ENCODE data around the gene SH3PXD2A. TPM values are rescaled to one million over a fixed set of nuclear protein-coding genes. Genes with fewer than 3 reads are reported as not detected.

Gene SH3PXD2A
- total and polyA plus RNA-seq, 10 of the 15 experiments (the other 5 are each of a cell fraction or from before 2014, with no cell fraction given): 0.63 to 14.0 (median 4.4) TPM

- TF ChIP-seq ZBTB33 (IDR thresholded peaks at IDR 0.05) (no peak), SIX5 (IDR thresholded peaks at IDR 0.05; ENCODE audit: low read depth, low read length, severe bottlenecking) (no peak), NFYB (IDR thresholded peaks at IDR 0.05; ENCODE audit: insufficient read depth, low read depth, low read length) (no peak), CHD1 (IDR thresholded peaks at IDR 0.05; ENCODE audit: low read depth, low read length) (no peak), POLR2AphosphoS2 (IDR thresholded peaks at IDR 0.05; ENCODE audit: low read depth, low read length) (no peak), STAT1 (conservative IDR thresholded peaks at IDR 0.05) (no peak), PAX5 (IDR thresholded peaks at IDR 0.05; ENCODE audit: borderline replicate concordance, low read depth, low read length) (no peak), NFXL1 (IDR thresholded peaks at IDR 0.05; ENCODE audit: borderline replicate concordance) (no peak), ZNF24 (IDR thresholded peaks at IDR 0.05) (no peak), SREBF2 (IDR thresholded peaks at IDR 0.05; ENCODE audit: low read length) (no peak), BCL11A (IDR thresholded peaks at IDR 0.05; ENCODE audit: low read depth, low read length) (no peak), MTA2 (IDR thresholded peaks at IDR 0.05; ENCODE audit: low read depth) (no peak), RB1 (IDR thresholded peaks at IDR 0.05; ENCODE audit: borderline replicate concordance) (no peak; the same call in 1 of the 2 replicates), PKNOX1 (IDR thresholded peaks at IDR 0.05) (peak; percentile 71; the same call in 1 of the 2 replicates), SKIL (IDR thresholded peaks at IDR 0.05; ENCODE audit: low read depth, poor library complexity, severe bottlenecking) (no peak), GABPA (IDR thresholded peaks at IDR 0.05; ENCODE audit: low read depth) (no peak), CBFB (IDR thresholded peaks at IDR 0.05; ENCODE audit: low read depth) (no peak), YY1 (IDR thresholded peaks at IDR 0.05; ENCODE audit: low read depth, low read length) (no peak), MTA3 (IDR thresholded peaks at IDR 0.05; ENCODE audit: borderline replicate concordance, low read length) (no peak), HDAC6 (IDR thresholded peaks at IDR 0.05; ENCODE audit: unreplicated experiment) (no peak), POU2F2 (IDR thresholded peaks at IDR 0.05; ENCODE audit: borderline replicate concordance, low read depth, low read length) (no peak), NR2C2 (IDR thresholded peaks at IDR 0.05; ENCODE audit: borderline replicate concordance, control insufficient read depth, insufficient read length, low read depth) (no peak), POLR2A (IDR thresholded peaks at IDR 0.05; ENCODE audit: low read depth, low read length) (0 out of 2 replicates have a peak, but pooled peaks have one; percentile 21), IKZF2 (IDR thresholded peaks at IDR 0.05) (no peak; a peak in 1 of 4 replicates), EGR1 (IDR thresholded peaks at IDR 0.05; ENCODE audit: borderline replicate concordance in 1 of 2, low read depth in 2 of 2, low read length in 2 of 2) (peak; percentile 28 to 97)
Measured at GRCh38 chr10:103772096-103772845, 83.1 kb downstream of the SH3PXD2A start (continued).

Measured in GM12878 (cell line).